Stomach (tissue), 9 donors: ENCODE measurements around the gene PSMB2. TPM values are rescaled to one million over a fixed set of nuclear protein-coding genes. Genes with fewer than 3 reads are reported as not detected.

Source experiments
- DNase-seq, 2 donors: peaks; one replicate each; pipeline versions ENCODE4 v3.0.0 to v3.0.0-alpha.2; 2013 to 2019
- H3K27ac ChIP-seq, 5 donors: fragments of 200-600 bp in 4 of 5; sonication (generic) in 4 of 5; one replicate each; pipeline ENCODE4 v1.5.1; 2013 to 2019; ENCODE audit warnings: mild to moderate bottlenecking in 1 of 5, moderate library complexity in 1 of 5
- H3K27me3 ChIP-seq, 3 donors: fragments of 200-600 bp; sonication (generic); one replicate each; pipeline ENCODE4 v1.5.1; 2017 to 2019; ENCODE audit warnings: mixed run types in 1 of 3
- H3K36me3 ChIP-seq, 4 donors: fragments of 200-600 bp; sonication (generic); 1 replicate in 3 of 4; 2 replicates in 1 of 4; pipeline ENCODE4 v1.5.1; 2016 to 2019
- H3K4me1 ChIP-seq, 4 donors: fragments of 200-600 bp; sonication (generic); one replicate each; pipeline ENCODE4 v1.5.1; 2016 to 2019
- H3K4me3 ChIP-seq, 4 donors: fragments of 200-600 bp; sonication (generic) in 3 of 4; one replicate each; pipeline ENCODE4 v1.5.1; 2016 to 2019; ENCODE audit warnings: mild to moderate bottlenecking in 1 of 4
- H3K9me3 ChIP-seq, 4 donors: fragments of 200-600 bp; sonication (generic); one replicate each; pipeline ENCODE4 v1.5.1; 2016 to 2019
- CTCF ChIP-seq, 7 experiments: fragments of 450-650 bp in 4 of 7; fragments of 200-600 bp in 3 of 7; sonication (generic) in 3 of 7; IDR thresholded peaks; one replicate each; pipeline ENCODE4 v1.5.1; 2016 to 2019; ENCODE audit warnings: antibody characterized with exemption in 7 of 7, control low read depth in 2 of 7, mild to moderate bottlenecking in 1 of 7
- EP300 ChIP-seq: sonication (generic); formaldehyde crosslinking; IDR thresholded peaks from one replicate; pipeline ENCODE4 v1.6.1; 2017; ENCODE audit warnings: antibody characterized with exemption
- POLR2A ChIP-seq, 4 donors: fragments of 450-650 bp; IDR thresholded peaks; one replicate each; pipeline ENCODE4 v1.6.1; 2016; ENCODE audit warnings: antibody characterized with exemption in 4 of 4, control low read depth in 2 of 4, mild to moderate bottlenecking in 1 of 4, moderate library complexity in 1 of 4
- POLR2AphosphoS5 ChIP-seq, 3 donors: sonication (generic); formaldehyde crosslinking; IDR thresholded peaks; one replicate each; pipeline ENCODE4 v1.6.1; 2016; ENCODE audit warnings: antibody characterized with exemption in 3 of 3
- WGBS, 5 donors: extraction: QIAGEN DNeasy Blood & Tissue Kit in 3 of 5; methylation state at CpG; one replicate each; pipeline versions ENCODE4 v1.1.5 to v1.1.7; 2013 to 2018; 5-methylcytosine and 5-hydroxymethylcytosine counted together
- intact Hi-C: fragments of 100-400 bp; cut with DNase I; formaldehyde crosslinking; loops from one replicate; pipeline ENCODE4 v1.15.1; 2023; ENCODE audit warnings: low total_unique reads
- polyA plus RNA-seq, 3 donors: library from polyadenylated mRNA; stranded (reverse); fragments of 200-250 nt; gene quantifications; one replicate each; pipeline ENCODE4 v1.2.3, GENCODE V29; 2013
- total RNA-seq, 5 donors: library from RNA; depleted of rRNA; stranded (reverse); fragments of >200 nt; gene quantifications; one replicate each; pipeline versions ENCODE4 v1.1.0 to v1.2.3, GENCODE V29; 2014 to 2016
- donor health status: healthy with polysubstance abuse.
- donor health status: Bipolar disorder and iron deficiency.
- donor health status: healthy.

The PSMB2 gene
- total and polyA plus RNA-seq, 8 donors: 11.1 to 43.9 (median 31.6) TPM

GRCh38 chr1:35574655-35575415 is 66.5 kb downstream of the PSMB2 start:
- Histone ChIP-seq H3K4me1 (peaks cover 28 to 55% (median 44%) of the 10 kb centered on the region in 4 donors), H3K4me3 (no peak overlapping the region), H3K36me3 (no peaks in the 10 kb centered on the region), H3K9me3 (no peaks in the 10 kb centered on the region), H3K27ac (no peak overlapping the region), H3K27me3 (peaks cover 0 to 87% (median 37%) of the 10 kb centered on the region in 3 donors)
- TF ChIP-seq POLR2A (IDR thresholded peaks at IDR 0.05): no peak
- TF ChIP-seq POLR2AphosphoS5 (IDR thresholded peaks at IDR 0.05): no peak
- no peak for TF ChIP-seq EP300
- no peak for TF ChIP-seq CTCF (IDR thresholded peaks at IDR 0.05)
- WGBS, 5 donors: 65 to 82% (median 66%) methylated on average over 18 to 30 of the region's 30 CpGs
- intact Hi-C loops: loop anchor here (5.0 to 10.0 kb wide), 2 partner anchors 152 to 200 kb away; no protein-coding TSS in a partner anchor
- peak in 1 of 2 donors; percentile 80 for DNase-seq

GRCh38 chr1:35574125-35574654 is 67.1 kb downstream of the PSMB2 start:
- DNase-seq: no peak
- no peak for TF ChIP-seq EP300
- no peak for TF ChIP-seq CTCF (IDR thresholded peaks at IDR 0.05)
- TF ChIP-seq POLR2AphosphoS5 (IDR thresholded peaks at IDR 0.05): no peak
- no peak for TF ChIP-seq POLR2A (IDR thresholded peaks at IDR 0.05)
- Histone ChIP-seq H3K27me3 (peaks cover 0 to 94% (median 37%) of the 10 kb centered on the region in 3 donors), H3K27ac (no peak overlapping the region), H3K4me1 (peaks cover 28 to 55% (median 44%) of the 10 kb centered on the region in 4 donors), H3K36me3 (no peaks in the 10 kb centered on the region), H3K9me3 (no peaks in the 10 kb centered on the region), H3K4me3 (peak overlapping the region; percentile 48 to 63 (median 50))
- WGBS, 5 donors: 43 to 74% (median 59%) methylated on average over 11 to 48 of the region's 48 CpGs
- intact Hi-C loops: loop anchor here (5.0 to 10.0 kb wide), 2 partner anchors 153 to 201 kb away; no protein-coding TSS in a partner anchor

- H3K36me3 ChIP-seq: no peaks in the 10 kb centered on the region
- intact Hi-C loops: loop anchor here (5.0 to 10.0 kb wide), 2 partner anchors 154 to 201 kb away; no protein-coding TSS in a partner anchor
- H3K9me3 ChIP-seq: no peaks in the 10 kb centered on the region
- H3K27ac ChIP-seq: peak within 1 kb of the TSS in 1 of 5 donors; percentile 13
- peaks cover 28 to 53% (median 42%) of the 10 kb centered on the region in 4 donors for H3K4me1 ChIP-seq
- peak; percentile 71 to 80 for DNase-seq
- H3K27me3 ChIP-seq: peaks cover 0 to 93% (median 37%) of the 10 kb centered on the region in 3 donors
- TF ChIP-seq POLR2A (IDR thresholded peaks at IDR 0.05): peak in 1 of 4 donors; percentile 28
- TF ChIP-seq POLR2AphosphoS5 (IDR thresholded peaks at IDR 0.05): peak in 1 of 3 donors; percentile 42
- TF ChIP-seq CTCF (IDR thresholded peaks at IDR 0.05): no peak
- H3K4me3 ChIP-seq: peak within 1 kb of the TSS; percentile 48 to 63 (median 50)
- 1 to 22% (median 7%) methylated on average over 54 to 95 of the region's 95 CpGs for WGBS, 5 donors
Measured at GRCh38 chr1:35573198-35574124, 67.9 kb downstream of the PSMB2 start, which contains the start of gene TFAP2E. TSS of gene TFAP2E (plus strand) at chr1:35573314. CDS start at chr1:35573578, 264 bp downstream.
